ENCODE data around the gene CCL25.
A peak's percentile ranks its signal among the peaks of the same experiment; 100 is the strongest.
"Not testable (repeated sequence)": the region's sequence is repeated elsewhere in the genome, so short reads cannot be mapped to it uniquely, and the experiment has no call there.

Gene CCL25

DNA sequence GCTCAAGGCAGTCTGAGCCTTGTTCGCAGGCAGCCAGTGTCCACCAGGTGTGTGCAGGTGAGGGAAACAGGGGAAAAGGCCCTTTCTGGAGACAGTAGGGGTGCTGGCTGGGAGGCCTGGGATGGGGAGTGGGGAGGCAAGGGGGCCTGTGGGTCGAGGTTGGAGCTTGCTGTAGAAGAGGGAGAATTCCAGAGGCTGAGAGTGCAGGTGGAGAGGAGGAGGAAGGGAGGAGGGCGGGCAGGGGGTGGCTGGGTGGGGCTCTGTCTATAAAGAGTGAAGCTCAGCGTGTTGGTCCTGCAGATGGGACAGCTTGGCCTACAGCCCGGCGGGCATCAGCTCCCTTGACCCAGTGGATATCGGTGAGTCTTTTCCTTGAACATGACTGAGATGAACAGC is at the start of gene CCL25:
CCL25 (plus strand) TSS at position 297 of the 396 bp plus-strand sequence. CDS start 290 bp downstream, outside the sequence.
- ATAC-seq, result no peak

GRCh38 chr19:8004001-8004400 is 48.6 kb upstream of the CCL25 start:
- no peak for ATAC-seq

DNA sequence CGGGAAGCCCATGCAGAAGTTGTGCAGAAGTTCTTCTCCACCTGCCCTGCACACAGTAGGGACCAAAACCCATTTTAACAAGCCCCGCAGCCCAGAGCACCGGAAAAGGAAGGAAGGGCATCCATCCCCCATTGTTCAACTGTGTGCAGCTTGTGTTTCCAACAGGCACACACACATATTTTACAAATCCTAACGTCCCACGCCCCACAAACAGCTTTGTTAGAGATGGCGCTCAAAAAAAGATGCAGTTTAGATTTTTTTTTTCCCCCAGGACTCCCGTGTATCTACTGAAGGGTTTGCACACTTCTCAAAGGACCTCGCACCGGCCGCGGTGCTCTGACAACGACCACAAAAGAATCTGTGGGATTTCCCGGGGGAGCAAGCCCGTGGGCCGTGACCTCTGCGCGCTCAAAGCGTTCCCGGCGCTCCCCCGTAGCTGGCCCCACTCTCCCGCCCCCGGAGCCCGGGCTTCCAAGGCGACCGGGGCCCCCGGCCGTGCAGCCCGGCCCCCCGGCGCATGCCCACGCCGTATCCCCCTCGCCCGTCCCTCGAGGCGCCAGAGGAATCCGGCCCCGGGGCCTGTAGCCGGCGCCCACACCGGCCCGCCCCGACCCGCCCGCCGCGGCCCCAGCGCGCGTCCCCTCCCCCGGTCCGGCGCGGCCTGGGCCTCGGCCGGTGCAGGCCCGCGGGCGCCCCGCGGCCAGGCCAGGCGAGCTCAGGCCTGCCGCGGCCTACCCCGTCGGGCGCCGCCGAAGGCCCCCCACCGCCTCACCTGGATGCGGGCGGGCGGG is 47.6 kb upstream of the CCL25 start:
- ATAC-seq, result peak; percentile 1 to 14

DNA sequence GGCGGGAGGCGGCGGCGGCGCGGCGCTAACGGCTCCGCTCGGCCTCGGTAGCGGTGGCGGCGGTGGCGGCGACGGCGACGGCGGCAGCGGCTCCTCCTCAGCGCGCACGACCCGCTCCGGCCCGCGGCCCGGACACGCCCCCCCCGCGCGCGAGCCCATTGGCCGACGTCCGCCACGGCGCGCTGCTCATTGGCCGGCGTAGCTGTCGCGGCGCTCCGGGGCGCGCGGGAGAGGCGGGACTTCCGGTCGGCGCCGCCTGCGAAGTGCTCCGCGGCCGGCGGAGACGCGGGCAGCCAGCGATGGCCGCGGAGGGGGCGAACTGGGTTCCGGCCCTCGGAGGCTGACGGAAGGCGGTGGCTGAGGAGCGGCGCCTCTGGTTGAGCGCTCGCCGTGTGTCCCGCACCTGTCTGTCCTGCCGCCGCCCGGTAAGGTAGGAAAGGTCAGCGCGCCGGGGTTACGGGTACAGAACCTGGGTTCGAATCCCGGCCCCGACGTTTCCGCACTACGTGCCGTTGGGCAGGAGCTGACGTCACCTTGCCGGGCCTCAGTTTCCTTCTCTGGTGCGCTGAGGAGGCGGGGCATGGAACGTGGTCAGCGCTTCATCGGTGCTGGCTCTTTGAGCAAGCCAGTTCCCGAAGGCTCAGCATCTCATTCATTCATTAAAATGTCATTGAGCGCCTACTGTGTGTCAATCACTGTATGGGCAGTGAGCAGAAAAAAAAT is 46.9 kb upstream of the CCL25 start, which contains the start of gene ELAVL1:
ELAVL1 (minus strand) TSS at position 108 of the 723 bp plus-strand sequence. CDS start 13,826 bp downstream, outside the sequence.
- peak; percentile 95 to 98 for ATAC-seq

- ATAC-seq, result peak; percentile 58 to 79
Observed at GRCh38 chr19:8017808-8018207, 34.8 kb upstream of the CCL25 start.

DNA sequence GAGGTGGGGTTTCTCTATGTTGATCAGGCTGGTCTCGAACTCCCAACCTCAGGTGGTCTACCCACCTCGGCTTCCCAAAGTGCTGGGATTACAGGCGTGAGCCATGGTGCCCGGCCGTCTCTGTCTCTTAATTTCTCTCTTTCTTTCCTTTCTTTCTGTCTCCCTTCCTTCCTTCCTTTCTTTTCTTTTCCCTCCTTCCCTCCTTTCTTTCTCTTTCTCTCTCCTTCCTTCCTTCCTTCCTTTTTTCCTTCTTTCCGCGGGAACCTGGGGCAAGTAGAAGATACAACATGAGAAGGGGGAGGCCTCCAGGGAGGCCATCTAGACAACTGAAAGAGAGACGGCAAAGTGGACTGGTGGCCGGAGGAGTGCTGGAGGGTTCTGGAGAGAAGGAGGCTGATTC is 31.9 kb upstream of the CCL25 start:
- ATAC-seq, result no peak

- ATAC-seq, result no peak
Observed at GRCh38 chr19:8021374-8021773, 31.2 kb upstream of the CCL25 start.

- no peak for ATAC-seq
Observed at GRCh38 chr19:8022275-8022674, 30.3 kb upstream of the CCL25 start.

- no peak for ATAC-seq
Observed at GRCh38 chr19:8023371-8023770, 29.2 kb upstream of the CCL25 start.

GRCh38 chr19:8024256-8024655 is 28.3 kb upstream of the CCL25 start:
- not testable (repeated sequence) for ATAC-seq

DNA sequence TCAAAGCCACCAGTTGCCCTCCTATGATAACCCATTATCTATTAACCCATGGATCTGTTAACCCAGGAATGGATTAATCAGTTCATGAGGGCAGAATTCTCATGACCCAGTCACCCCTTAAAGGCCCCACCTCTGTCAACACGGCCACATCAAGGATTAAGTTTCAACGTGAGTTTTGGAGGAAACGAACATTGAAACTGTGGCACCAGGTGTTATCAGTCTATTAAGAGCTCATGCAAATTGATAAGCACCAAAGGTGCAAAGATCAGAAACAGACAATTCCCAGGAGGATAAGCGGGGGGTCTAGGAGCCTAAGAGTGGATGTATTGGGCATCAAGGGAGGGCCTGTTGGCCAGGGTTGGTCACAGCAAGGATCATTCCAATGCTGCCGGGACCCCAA is 27.2 kb upstream of the CCL25 start:
- no peak for ATAC-seq

DNA sequence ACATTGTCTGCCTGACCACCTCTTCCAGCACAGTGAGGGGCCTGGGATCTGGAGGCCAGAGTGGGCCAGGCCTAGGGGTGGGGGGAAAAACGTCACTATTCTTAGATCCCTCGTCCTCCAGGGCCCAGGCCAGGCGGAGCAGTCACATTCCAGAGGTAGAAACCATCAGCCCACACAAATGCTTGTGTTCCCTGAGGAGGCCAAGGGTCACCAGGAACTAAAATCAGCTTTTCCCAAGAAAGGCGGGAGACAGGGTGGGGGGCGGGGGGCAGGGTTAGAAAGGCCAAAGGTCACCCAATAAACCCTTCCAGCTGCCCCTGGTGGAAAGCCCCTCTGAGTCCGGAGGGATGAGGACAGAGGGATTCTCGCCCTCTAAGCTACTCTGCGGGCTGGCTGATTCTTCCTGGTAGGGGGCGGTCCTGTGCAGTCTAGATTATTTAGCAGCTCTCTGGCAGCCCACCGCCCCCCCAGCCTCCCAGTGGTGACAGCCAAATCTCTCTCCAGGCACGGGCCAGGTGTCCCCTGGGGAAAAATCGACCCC is 23.5 kb upstream of the CCL25 start:
- no peak for ATAC-seq

DNA sequence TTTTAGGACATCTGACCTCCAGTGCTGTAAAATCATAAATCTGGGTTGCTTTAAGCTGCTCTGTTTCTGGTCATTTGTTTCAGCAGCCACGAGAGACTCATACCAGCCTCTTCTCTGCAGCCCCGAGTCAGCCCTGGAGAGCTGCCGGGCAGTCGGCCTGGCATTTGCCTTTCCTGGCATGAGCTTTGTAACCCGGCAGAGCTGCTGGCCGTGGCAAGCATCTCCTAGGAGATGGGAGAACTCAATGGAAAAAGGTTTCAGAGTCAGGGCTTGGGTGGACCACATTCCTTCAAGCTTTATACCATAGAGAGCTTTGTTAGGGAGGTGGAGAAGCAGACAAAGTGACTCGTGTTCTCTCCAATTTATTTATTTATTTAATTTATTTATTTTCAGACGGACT is 21.6 kb upstream of the CCL25 start:
- ATAC-seq, result no peak

DNA sequence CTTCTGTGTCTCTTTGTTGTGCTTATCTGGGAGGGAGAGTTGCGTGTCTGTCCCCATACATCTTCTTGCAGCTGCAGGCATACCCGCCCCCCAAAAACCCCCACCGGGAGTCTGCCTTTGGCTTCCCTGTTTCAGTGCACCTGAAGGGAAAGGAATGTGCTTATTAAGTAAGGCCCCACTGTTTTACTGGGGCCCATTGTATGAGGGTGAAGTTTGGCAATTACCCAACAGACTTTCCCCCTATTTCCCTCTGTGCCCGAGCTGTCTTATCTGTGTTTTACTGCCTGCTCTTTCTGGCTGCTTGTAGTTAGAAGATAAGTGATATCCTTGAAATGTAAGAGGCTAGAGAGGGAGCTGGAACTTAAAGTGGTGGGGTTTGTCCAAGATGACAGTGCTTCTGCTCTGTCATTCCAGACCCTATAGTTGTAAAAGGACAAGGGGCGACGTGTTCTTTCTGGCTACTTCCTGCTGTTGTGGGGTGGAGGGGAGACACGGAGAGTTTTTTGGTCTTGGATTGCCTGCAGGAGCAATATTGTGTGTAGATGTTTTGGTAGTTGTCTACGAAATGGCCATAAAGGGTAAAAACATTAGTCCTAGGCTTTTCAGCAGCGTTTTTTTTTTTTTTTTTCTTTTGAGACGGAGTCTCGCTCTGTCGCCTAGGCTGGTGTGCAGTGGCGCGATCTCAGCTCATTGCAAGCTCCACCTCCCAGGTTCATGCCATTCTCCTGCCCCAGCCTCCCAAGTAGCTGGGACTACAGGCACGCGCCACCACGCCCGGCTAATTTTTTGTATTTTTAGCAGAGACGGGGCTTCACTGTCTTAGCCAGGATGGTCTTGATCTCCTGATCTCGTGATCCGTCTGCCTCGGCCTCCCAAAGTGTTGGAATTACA is 19.0 kb upstream of the CCL25 start:
- not testable (repeated sequence) for ATAC-seq

DNA sequence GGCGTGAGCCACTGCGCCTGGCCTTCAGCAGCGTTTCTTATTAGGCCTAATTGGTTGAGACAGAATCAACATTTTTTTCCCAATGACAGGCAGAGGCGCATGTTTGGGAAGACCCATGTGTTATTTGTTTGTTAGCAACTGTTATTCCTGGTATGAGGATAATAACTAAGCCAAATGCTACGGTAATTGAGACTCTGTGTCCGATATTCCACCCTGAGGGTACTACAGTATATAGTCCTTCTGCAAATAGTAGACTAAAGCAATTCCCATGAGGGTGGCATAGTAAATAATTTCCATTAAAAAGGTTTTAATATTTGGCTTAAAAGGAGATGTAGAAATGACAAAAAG is 18.4 kb upstream of the CCL25 start:
- ATAC-seq, result no peak

DNA sequence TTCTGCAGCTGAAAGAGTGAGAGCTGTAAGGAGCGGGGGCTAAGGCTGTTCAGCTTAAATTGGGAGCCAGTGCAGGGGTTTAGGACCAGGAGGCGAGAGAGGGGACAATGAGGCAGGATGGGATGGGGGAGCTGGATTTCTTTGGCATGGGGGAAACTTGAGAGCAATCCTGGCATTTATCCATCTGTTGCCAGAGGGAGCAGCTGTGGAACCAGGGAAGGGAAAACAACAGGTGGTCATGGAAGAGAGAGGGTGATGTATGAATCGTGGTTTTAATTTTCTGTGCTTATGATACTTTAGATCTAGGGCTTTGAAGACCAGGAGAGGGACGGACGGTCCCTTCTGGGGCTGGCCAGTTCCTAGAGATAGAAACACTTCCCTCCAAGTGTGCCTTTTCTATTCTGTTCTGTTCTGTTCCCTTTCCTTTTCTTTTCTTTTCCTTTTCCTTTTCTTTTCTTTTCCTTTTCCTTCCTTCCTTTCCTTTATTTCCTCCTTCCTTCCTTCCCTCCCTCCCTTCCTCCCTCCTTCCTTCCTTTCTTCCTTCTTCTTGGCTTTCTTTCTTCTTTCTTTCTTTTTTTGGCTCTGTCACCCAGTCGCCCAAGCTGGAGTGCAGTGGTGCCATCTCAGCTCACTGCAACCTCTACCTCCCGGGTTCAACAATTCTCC is 16.0 kb upstream of the CCL25 start:
- no peak for ATAC-seq

DNA sequence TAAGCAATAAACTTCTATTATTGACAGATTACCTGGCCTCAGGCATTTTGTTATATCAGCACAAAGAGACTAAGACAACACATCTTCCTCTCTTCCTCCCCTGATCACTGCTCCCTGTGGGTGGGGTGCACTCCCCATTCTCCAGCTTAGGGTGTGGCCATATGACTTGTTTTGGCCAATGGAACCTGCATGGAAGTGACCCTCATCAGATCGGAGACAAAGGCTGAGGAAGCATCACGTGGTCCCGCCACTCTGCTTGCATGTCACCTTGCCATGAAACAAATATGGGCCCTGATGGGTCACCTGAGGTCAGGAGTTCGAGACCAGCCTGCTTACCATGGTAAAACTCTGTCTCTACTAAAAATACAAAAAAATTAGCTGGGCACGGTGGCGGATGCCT is 13.7 kb upstream of the CCL25 start:
- ATAC-seq, result no peak

DNA sequence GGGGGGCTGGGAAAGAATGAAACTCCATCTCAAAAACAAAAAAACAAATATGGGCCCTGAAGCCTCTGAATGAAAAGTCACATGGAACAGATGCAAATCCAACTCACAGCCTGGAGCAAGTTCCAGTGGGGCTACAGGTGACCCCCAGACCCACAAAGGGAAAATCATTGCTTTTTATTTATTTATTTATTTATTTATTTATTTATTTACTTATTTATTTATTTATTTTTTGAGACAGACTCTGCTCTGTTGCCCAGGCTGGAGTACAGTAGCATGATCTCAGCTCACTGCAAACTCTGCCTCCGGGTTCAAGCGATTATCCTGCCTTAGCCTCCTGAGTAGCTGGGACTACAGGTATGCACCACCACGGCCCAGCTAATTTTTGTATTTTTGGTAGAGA is 13.3 kb upstream of the CCL25 start:
- no peak for ATAC-seq

DNA sequence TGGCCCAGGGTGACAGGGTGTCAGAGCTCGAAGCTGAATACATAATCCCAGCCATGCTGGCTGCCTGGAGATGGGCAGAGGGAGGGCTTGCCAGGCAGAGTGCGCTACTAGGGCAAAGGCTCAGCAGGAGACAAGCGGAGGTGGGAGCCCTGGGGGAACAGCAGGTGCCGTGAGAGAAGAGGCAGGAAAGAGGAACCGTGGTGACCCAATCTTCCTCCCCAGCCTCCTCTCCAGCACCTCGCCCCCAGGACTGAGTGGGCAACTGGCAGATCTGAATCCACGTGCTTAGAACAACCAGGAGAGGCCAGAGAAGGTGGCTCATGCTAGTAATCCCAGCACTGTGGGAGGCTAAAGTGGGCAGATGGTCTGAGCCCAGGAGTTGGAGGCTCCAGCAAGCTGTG is 11.0 kb upstream of the CCL25 start:
- ATAC-seq, result no peak

DNA sequence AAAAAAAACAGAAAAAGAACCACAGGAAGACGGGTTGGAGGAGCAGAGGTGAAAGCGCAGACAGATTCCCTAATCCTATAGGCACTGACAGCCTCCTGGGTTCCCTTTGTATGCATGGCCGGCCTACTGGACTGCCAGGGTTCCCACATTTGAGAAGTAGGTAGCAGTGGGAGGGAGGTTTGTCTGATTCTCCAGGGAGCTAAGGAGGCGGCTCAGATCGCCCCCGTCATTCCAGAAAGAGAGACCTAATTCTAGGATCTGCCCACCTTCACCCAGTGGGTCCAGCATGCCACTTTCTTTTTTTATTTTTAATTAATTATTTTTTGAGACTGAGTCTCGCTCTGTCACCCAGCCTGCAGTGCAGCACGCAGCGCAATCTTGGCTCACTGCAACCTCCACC is 9.7 kb upstream of the CCL25 start:
- ATAC-seq, result no peak

GRCh38 chr19:8044018-8044417 is 8.5 kb upstream of the CCL25 start:
- no peak for ATAC-seq

DNA sequence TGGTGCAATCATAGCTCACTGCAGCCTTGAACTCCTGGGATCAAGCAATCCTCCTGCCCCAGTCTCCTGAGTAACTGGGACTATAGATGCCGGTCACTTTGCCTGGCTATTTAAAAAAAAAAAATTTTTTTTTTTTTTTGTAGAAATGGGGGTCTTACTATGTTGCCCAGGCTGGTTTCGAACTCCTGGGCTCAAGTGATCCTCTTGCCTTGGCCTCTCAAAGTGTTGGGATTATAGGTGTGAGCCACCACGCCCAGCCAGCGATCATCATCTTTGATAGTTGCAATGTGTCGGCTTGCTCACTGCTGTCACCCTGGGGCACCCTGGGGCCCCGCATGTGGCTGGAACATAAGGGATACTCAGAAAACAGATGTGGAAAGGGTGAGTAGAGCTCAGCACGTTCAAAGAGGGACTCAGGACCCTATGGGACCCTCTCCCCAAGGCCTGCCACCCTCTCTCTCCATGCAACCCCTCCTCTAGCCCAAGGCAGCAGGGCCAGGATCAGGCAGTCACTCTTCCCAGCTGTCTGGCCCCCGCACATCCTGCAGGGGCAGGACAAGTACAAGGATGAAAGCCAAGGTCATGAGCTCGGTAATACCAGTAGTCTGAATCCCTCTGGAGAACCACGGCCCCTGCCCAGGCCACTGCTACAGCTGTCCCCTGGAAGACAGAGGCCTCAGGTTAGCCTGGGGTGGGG is 6.5 kb upstream of the CCL25 start:
- ATAC-seq, result no peak

Measured in activated CD4-positive, CD25-positive, alpha-beta regulatory T cell treated with anti-CD3 and anti-CD28 coated beads, Interleukin-2, amount 50 U/mL, for 24 hours (primary cell).